Left ventricle myocardium superior (tissue), 1 donor: Measurements from ENCODE around the gene GLOD4. TPM values are rescaled to one million over a fixed set of nuclear protein-coding genes. Genes with fewer than 3 reads are reported as not detected.
"Not testable (repeated sequence)": the region's sequence is repeated elsewhere in the genome, so short reads cannot be mapped to it uniquely, and the experiment has no call there.

Source experiments
- ATAC-seq: fragments of 200-7000 bp; cut with Tn5 transposase; one replicate; pipeline ENCODE4 v1.9.1; 2020; ENCODE audit warnings: mild to moderate bottlenecking, moderate library complexity
- DNase-seq: peaks from one replicate; pipeline ENCODE4 v3.0.0-alpha.2; 2020
- intact Hi-C: fragments of 100-400 bp; cut with micrococcal nuclease; formaldehyde crosslinking; loops from one replicate; pipeline ENCODE4 v1.11.0; 2022
- total RNA-seq: library from RNA; stranded (reverse); fragmentation: NEBNext Ultra II Directional; extraction: Animal tissue kit (Norgen Biotek cat#: 25700); gene quantifications from one replicate; pipeline ENCODE4 v1.2.1, GENCODE V29; 2021
- donor health status: DM: no; HTN: yes; CAD: no; lungs with severe emphysema.

The GLOD4 gene
- total RNA-seq, 1 donor from 2014 or later = 29.9 TPM

DNA sequence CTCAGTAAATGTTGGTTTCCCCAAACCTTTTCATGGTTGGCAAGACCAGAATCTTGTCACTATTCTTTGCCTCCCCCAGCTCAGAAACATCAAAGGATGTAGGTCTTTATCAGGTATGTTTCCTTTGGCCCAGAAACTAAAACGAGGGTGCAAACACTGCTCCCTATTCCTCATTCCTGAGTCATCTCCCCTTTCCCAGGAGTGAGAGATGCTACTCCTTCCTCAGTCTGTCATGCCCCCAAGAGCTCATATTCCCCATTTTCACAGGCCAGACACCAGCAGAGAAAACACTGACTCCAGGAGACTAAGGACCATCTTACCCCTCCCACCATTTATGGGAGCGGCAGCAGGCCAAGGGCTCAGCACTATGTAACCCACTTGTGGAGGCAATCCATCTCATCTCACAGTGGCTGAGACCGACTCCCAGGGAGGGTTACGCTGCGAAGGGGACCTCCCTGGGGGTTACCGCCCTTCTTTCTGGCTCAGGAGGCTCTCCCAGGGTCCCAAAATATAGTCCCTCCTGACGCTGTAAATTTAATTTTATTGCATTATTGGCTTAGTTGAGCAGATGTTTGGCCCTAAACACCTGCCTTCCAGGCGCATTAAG is 31.5 kb downstream of the GLOD4 start:
- ATAC-seq (no peak), DNase-seq (no peak)
- intact Hi-C loops = no loop called here

DNA sequence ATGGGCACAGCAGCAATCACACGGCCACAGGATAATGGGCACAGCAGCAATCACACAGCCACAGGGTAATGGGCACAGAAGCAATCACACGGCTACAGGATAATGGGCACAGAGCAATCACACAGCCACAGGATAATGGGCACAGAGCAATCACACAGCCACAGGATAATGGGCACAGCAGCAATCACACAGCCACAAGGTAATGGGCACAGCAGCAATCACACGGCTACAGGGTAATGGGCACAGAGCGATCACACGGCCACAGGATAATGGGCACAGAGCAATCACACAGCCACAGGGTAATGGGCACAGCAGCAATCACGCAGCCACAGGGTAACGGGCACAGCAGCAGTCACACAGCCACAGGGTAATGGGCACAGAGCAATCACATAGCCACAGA is 32.7 kb downstream of the GLOD4 start:
- ATAC-seq, DNase-seq, intact Hi-C loops: not testable (repeated sequence)

DNA sequence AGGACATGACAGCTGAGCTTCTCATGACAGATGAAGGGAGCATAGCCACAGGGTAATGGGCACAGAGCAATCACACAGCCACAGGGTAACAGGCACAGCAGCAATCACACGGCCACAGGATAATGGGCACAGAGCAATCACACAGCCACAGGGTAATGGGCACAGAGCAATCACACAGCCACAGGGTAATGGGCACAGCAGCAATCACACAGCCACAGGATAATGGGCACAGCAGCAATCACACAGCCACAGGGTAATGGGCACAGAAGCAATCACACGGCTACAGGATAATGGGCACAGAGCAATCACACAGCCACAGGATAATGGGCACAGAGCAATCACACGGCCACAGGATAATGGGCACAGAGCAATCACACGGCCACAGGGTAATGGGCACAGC is 33.5 kb downstream of the GLOD4 start:
- intact Hi-C loops, DNase-seq, ATAC-seq: not testable (repeated sequence)

DNA sequence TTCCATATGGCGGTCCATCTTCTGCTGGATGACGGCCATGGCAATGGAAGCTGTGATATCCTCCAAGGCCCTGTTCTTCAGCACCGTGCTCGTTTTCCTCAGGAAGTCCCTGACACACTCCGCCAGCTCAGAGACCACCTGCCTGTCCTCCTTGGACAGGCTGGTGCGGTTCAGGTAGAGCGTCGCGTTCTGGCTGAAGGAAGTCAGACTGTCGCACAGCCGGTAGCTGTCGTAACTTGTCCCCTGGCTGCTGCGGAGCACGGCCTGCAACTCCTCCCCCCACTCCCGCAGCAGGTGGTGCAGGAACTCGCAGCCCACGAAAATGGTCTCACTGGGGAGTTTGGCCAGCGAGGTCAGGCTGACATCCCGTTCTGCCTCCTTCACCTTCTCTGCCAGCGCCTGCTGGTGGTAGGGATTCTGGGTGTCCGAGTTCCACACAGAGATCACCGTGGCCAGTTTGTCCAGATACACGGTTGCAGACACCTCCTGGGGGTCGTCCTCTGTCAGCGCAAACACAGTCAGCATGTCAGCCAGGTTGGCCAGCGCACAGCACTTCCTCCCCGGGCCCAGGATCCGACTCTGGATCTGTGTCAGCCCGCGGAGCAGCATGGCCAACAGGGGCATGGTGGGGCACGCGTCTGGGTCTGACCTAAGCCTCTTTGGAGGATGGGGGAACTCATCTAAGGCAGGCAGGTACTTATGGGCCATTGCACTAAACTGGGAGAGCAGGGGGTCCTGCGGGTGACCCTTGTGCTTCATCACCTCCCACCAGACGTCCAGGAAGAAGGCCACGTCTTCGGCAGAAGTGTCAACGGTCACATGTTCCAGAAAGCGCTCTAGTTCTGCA is 35.1 kb downstream of the GLOD4 start:
- intact Hi-C loops = no loop called here
- ATAC-seq (no peak), DNase-seq (no peak)

DNA sequence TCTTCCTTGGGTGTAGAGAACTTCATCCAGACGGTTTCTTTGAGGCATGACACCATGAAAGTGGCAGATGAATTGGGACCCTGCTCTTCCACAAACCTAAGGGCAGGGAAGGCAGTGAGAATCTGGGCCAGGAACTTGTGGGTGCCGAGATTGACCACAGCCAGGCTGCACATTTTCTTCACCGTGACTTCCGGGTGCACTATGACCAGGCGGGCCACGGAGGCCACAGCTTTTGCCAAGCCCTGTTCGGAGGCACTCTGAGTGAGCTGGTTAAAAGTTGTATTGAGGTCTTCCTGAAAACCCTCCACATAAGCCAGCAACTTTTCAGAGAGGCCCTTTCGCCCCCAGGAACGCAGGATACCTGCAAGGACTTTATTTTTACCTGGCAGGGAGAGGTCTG is 35.9 kb downstream of the GLOD4 start:
- intact Hi-C loops = no loop called here
- ATAC-seq (no peak), DNase-seq (no peak)

DNA sequence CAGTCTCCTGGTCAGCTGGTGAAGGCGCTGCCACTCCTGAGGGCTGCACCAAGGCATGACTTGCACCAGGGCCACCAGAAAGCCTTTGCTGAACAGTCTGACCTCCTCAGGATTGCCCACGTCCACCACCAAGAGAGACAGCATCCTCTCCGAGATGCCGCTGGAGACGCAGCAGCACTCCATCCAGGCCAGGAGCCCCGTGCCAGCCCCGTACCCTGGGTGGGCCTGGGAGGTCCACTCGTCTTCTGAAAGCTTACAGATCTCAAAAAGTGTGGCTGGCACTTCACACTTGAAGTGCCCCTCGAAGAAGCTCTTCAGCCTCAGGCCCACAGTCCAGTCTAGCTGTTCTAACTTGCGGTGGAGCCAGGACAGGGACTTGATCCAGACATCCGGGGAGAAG is 36.7 kb downstream of the GLOD4 start:
- intact Hi-C loops = no loop called here
- ATAC-seq (no peak), DNase-seq (no peak)

DNA sequence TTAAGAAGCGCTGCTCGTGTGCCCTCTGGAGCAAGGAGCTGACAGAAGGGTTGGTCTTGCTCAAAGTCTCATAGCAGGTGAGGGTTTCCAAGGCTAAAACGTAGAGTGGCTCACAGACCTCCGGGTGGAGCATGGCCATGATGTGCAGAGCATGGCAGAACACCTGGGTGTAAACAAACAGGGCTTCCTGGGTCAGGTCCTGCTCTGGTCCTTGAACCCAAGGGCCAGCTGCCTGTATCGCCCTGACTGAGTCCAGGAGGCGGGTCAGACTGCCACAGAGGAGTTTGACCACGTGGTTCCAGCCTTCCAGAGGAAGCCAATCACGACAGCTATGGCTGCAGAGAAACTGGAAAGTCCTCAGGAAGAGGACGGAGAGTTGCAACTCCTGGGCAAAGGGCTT is 37.1 kb downstream of the GLOD4 start:
- ATAC-seq (no peak), DNase-seq (no peak)
- intact Hi-C loops = no loop called here

DNA sequence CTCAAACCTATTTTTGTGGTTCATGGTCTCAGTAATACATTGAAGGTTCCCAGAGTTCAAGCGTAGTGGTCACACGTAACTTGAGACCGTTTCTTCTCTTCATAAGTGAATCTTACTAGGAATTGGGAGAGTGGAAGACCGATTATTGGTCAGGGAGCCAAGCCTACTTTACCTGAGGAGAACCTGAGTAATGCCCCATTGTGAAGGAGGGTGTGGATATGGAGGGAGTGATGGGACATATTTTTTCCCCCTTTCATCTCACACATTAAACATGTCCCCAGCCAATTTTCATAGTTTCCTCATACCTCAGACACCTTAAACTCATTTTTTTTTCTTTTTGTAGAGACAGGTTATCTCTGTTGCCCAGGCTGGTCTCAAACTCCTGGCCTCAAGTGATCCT is 38.9 kb downstream of the GLOD4 start:
- DNase-seq = no peak
- ATAC-seq = no peak
- intact Hi-C loops = no loop called here

DNA sequence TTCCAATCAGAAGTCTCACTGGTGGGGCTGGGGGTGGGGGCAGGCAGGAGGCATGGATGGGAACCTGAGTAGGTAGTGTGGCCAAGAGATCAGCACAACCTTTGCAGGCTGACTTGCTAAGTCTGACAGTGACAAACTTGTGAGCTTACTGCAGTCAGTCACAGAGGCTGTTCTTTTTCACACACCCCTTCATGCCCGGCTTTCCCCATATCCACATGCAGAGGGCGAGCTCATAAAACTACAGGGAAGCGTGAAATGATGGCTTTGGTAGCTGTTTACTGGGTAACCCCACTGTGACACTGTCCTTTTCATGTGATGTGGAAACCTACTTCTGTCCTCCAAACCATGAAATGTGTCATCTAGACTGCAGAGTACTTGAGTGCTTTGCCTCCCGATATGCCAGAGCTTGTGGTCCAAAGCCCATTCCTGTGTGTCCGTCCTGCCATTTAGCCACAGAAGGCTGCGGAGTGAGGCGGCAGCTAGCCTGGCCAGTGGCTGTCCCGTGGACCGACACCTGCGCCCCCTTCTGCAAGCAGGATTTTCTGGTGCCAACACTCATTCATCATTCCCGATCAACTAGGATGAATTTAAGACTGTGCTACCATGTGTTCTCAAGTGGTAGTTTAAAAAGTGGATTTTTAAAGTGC is 39.8 kb downstream of the GLOD4 start:
- intact Hi-C loops = no loop called here

DNA sequence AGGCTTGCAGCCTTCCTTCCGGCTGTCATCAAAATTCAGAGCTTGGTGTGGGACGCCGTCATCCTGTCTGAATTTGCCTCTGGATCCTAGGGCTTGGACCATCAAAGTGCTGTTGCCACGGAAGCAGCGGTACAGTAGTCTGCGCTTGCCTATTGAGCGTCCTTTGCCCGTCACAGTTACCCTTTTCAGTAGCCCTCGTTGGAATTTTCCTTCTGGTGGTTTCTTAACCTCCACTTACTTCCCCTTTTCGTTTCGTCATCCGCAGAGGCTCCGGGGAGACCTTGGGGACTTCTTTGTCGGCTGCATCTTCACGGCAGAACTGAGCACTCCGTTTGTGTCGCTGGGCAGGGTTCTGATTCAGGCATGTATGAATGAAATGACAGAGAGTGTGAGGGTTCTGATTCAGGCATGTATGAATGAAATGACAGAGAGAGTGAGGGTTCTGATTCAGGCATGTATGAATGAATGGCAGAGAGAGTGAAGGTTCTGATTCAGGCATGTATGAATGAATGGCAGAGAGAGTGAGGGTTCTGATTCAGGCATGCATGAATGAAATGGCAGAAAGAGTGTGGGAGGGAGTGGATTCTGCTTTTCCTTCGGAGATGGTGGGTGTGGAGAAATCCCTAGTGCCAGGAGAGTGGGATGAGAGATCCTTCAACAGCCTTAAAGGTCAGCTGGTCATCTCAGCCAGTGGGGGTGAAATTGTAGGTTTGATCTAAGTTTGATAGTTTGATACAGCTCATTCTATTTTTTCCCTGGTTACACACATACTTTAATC is 41.7 kb downstream of the GLOD4 start:
- ATAC-seq (peak; percentile 20), DNase-seq (no peak)
- intact Hi-C loops = no loop called here

More for the DNA sequence above, 39.8 kb downstream of the GLOD4 start:
- ATAC-seq (no peak), DNase-seq (no peak)

DNA sequence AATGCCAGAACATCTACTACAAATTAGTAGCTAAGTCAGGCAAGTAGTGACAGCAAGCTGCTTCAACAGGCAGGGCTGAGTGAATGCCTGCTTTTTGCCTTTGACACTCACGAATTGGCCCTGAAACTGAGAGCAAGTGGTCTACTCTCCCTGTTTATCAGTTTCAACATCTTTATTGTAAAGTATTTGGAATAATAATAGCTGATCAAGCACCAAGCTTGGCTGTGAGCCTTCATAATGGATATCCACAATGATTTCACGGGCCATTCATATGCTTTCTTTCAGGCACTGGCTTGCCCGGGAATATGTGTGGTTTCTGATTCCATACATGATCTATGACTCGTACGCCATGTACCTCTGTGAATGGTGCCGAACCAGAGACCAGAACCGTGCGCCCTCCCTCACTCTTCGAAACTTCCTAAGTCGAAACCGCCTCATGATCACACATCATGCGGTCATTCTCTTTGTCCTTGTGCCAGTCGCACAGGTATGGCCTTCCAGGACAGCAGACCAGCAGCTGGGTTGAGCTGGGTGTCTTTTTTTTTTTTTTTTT is 44.4 kb downstream of the GLOD4 start:
- intact Hi-C loops = no loop called here
- DNase-seq (no peak), ATAC-seq (no peak)

DNA sequence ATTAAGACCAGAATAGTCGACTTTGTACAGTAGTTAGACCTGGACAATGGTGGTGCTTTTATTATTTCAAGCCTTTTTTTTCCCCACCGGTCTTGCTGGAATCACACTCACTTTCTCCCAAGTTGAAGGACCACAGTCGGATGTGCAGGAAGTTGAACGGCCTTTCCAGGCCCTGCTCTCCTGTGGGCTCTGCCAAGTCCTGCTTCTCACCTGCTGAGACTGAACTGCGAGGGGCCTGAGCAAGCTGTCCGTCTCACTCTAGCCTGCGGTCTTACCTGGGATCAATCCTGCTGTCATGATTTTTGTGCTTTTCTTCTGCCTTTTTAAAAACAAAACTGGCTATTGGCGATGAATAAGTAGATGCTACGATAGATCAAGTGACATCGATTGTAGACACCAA is 48.3 kb downstream of the GLOD4 start:
- ATAC-seq (no peak), DNase-seq (no peak)
- intact Hi-C loops = no loop called here

DNA sequence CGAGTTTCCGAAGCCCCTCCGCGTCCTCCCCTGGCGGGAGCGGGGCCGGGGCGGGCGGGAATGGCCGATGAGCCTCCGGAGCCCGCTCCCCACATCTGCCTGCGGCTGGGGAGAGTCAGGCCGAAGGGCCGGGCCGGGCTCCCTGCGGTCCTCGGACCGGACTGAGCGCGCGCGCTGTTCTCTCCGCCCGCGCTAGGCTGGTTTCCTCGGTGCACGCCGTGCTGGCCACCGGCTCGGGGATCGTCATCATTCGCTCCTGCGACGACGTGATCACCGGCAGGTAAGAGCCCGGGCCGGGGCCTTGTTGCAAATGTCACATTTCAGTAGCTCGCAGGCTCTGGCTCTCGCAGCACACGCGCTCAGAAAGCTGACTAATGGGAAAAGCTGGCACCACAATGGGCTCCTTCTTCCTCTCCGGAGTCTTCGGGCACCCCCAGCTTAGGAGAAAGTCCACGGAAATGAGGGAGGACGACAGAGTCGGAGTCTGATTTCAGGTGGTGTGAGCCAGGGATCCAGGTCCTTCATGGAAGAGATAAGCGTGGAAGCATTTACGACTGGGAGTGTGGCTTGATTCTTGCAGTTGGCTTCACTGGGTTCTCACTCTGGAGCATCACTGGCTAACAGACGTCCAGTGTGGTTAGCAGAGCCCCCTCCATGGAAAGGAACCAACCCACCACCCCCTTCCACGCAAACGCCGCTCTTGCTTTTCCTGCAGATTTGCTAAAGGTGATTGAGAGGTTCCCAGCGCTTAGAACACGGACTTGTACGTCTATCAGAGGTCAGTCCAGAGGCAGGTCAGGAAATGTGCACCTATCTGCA is 49.0 kb downstream of the GLOD4 start:
- intact Hi-C loops = no loop called here
- DNase-seq = peak; percentile 54
- peak; percentile 67 for ATAC-seq

DNA sequence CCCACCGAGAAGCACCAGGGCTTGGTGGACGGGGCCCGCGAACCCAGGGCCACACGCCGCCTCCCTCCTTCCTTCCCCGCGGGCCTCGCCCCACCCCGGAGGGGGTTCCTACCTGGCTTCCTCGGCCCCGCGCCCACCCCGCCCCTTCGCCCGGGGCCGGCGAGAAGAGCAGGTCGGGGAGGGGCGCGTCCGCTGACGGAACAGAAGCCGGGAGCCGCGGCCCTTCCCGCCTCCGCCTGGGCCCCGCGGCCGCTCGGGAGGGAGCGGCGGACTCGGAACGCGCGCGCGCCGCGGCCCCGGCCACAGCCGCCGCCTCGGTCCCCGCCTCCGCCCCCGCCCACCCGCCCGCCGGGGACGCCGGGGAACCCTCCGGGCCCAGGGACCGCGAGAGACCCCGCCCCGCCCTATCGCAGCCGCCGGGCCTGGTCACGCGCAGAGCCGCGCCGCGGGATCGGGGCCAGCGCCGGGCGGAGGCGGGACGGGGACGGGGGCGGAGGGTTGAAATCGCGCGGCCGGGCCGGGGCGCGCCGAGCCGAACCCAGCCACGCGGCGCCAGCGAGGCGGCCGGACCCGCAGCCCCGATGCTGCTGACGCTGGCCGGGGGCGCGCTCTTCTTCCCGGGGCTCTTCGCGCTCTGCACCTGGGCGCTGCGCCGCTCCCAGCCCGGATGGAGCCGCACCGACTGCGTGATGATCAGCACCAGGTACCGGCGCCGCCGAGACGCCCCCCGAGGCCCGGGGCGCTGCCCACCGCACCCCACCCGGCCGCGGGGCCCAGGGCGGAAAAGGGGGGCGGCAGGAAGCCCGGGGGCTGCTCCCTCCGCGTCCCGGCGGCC is 49.8 kb downstream of the GLOD4 start, which contains the start of gene TLCD3A:
TLCD3A (plus strand) TSS at position 530 of the 835 bp plus-strand sequence; CDS start at position 582, 52 bp downstream.
- ATAC-seq (peak; percentile 89), DNase-seq (peak; percentile 88)
- intact Hi-C loops = no loop called here

DNA sequence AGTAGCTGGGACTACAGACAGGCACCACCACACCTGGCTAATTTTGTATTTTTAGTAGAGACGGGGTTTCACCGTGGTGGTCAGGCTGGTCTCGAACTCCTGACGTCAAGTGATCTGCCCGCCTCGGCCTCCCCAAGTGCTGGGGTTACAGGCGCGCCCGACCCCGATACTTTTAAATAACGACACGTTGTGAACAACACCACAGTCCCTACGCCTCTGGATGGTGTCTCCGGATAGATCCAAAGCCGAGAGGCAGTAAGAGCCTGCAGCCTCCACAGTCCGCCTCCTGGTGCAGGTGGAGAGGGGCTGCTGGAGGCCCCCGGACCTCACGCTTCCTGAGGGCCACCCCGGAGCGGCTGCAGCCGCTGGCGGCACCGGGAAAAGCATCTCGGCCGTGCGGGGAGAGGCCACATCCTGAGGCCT is 50.4 kb downstream of the GLOD4 start:
- DNase-seq (no peak), ATAC-seq (no peak)
- intact Hi-C loops = no loop called here

DNA sequence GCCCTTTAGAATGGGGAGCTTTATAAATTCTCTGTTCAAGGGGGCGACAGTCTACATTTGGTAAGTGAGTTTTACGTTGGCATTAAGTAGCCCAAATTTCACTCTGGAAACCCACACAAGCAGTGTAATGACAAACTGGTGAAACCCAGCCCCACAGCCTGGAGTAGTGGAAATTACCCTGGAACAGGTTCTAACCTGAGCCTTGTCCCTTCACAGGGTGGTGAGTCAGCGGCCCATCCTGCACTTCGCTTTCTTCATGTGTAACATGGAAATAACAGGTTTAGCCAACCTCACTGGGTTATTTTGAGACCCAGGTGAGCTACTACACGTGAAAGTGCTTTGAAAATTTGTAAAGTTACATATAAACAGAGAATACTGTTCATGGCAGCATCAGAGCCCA is 53.2 kb downstream of the GLOD4 start:
- no peak for ATAC-seq
- intact Hi-C loops = no loop called here
- DNase-seq = no peak

DNA sequence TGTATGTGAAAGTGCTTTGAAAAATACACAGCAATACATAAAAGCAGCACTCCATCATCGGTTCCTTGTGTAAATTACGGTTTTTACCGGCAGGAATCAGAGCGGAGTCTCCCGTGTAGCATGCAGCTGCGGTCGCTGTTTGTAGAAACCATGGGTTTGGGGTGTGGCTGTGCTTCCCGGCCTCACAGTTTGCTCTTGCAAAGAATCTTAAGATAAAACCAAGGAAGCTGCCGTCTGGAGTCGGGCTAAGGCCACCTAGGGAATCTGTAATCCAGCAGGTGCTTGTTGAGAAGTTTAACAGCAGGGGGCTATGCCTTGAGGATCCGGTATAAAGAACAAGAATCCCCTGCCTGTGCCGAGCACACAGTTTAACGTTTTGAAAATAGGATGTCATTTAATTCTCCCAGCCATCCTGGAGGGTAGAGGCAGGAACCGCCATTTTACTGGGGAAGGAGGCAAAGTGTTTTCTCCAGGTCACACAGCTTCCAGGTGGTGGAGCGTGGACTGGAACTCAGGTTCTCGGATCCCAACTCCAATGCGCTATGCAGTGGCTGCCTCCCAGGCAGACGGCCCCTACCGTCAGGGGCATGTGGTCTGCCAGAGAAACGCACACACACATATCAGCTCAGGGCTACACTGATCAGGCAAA is 55.7 kb downstream of the GLOD4 start:
- ATAC-seq (no peak), DNase-seq (no peak)
- intact Hi-C loops = no loop called here
